GM12872 (cell line): ENCODE measurements around the gene RIOK3.

Source experiments
- TF ChIP-seq, protein P1 (sequence below): IDR thresholded peaks from 3 replicates; pipeline ENCODE4 v1.5.1; 2011; ENCODE audit warnings: low read depth, mild to moderate bottlenecking, low read length, moderate library complexity; ENCODE audit not compliant: insufficient read depth

Gene RIOK3

DNA sequence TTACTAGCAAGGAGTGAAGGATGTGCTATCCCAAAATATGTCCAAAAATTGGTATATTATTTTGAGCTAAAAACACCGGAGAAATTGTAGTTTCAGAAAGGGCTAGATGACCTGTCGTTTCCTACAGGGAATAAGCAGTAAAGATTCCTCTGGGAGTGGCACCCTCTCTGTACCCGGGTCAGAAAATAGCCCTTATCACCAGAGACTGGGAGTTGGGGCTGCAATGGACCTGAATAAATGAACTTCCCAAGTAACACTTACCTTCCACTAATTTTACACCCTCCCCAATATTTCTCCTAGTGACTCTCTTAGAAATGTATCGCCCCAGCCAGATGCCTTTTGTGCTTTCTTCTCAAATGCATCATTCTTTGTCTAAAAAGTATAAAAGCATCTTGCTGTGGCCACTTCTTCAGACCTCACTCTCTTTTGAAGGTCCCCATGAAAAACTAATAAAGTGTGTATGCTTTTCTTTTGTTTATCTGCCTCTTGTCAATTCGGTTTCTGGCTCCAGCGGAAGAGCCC, 49.5 kb downstream of the RIOK3 start:
- TF ChIP-seq, protein P1, sequence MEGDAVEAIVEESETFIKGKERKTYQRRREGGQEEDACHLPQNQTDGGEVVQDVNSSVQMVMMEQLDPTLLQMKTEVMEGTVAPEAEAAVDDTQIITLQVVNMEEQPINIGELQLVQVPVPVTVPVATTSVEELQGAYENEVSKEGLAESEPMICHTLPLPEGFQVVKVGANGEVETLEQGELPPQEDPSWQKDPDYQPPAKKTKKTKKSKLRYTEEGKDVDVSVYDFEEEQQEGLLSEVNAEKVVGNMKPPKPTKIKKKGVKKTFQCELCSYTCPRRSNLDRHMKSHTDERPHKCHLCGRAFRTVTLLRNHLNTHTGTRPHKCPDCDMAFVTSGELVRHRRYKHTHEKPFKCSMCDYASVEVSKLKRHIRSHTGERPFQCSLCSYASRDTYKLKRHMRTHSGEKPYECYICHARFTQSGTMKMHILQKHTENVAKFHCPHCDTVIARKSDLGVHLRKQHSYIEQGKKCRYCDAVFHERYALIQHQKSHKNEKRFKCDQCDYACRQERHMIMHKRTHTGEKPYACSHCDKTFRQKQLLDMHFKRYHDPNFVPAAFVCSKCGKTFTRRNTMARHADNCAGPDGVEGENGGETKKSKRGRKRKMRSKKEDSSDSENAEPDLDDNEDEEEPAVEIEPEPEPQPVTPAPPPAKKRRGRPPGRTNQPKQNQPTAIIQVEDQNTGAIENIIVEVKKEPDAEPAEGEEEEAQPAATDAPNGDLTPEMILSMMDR: no peak

DNA sequence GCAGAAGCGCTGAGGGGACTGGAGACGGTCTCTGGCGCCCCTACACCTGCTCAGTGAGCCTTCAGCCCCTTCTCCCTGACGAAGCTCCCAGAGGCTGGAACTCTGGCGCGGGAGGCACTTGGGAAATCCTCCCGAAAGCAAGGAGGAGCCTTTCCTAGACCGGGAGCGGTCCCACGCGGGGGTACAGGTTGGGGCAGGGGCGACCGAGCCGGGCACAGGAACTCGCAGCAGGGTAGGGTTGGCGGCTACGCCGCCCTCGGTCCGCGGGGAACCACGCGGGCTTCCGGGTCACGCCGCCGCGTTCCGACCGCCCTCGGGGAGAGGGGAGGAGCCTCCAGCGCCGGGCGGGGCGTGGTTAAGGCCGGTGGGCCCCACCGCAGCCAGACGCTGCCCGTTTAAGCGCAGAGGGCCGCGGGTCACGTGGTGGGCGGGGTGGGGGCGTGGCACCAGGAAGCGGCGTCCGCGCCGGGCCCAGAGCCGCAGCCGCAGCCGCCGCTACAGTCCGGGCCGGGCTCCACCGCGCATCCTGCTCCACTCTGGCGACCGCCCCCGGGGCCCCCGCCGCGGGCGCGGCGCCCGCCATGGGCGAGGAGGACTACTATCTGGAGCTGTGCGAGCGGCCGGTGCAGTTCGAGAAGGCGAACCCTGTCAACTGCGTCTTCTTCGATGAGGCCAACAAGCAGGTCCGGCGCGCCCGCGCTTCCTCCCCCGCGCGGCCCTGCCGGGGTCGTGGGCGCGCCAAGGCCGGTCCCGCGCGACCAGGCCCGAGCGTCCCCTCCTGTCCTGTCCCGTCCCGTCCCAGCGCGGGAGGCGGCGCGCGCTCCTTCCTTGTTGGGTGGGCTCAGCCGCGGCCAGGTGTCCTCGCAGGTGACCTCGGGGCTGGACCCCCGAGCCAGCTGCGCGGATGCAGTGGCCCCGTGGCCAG, 50.2 kb downstream of the RIOK3 start, which contains the start of gene RMC1:
Gene RMC1 (plus strand): TSS at position 474 of the 925 bp plus-strand sequence. CDS start 108 bp downstream, at position 582.
- TF ChIP-seq, protein P1: 0 out of 3 replicates have a peak, but pooled peaks have one; percentile 13

DNA sequence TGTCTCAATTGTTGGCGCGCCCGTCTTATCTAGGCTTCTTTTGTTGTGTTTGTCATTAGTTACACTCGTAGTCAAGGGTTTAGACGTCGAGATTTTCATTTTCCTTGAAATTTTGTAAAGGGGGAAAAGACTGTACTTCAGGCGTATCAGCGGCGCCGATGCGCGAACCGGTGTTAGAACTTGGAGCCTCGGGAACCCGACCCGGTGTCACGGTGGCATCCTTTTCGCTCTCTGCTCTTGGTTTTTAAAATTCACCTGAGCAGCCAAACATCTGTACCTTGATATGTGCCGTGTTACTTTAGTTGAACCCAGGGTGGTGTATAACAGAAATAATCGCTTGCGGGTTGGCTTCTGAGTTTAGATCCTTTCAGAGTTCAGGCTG, 50.9 kb downstream of the RIOK3 start:
- TF ChIP-seq, protein P1: no peak

DNA sequence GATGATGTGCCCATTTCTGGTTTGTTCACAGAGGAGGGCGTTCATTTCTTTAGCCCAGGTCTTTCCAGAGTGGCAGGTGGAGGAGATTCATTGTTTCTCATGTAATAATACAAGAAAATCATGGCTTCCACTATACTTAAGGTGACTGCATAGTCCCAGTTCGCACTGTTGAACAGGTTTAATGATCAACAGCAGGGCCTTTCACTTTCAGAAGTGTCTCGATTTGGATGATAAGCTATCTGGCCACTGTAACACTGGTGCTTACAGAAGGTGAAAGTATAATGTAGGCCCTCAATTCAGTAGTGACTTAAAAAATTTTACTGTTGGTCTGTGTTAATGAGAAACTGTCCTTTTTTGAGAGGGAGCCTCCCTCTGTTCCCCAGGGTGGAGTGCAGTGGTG, 51.6 kb downstream of the RIOK3 start:
- TF ChIP-seq, protein P1: no peak

DNA sequence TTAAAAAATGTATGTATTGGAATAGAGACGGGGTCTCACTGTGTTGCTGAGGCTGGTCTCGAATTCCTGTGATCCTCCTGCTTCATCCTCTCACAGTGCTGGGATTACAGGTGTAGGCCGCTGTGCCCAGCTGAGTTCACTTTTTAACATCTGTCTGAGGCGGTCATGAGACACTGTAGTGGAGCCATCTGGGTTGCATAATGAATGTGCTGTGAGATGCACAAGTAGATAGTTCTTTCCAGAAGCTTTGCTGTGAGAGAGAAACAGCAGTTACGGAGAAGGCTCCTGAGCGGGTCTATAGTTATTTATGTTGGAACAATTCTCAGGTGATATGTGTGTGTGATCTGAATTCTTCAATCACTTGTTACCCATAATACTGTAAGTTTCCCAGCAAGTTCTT, 53.3 kb downstream of the RIOK3 start:
- TF ChIP-seq, protein P1: no peak

DNA sequence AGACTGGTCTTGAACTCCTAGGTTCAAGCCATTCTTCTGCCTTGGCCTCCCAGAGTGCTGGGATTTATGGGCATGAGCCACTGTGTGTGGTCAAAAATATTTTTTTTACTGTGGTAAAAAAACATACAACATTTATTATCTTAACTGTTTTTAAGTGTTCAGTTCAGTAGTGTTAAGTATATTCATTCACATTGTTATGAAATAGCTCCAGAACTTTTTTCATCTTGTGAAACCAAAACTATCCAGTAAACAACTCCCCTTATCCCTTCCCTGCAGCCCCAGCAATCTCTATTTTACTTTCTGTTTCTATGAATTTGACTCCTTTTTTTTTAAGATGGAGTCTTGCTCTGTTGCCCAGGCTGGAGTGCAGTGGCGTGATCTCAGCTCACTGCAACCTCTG, 59.6 kb downstream of the RIOK3 start:
- TF ChIP-seq, protein P1: no peak

DNA sequence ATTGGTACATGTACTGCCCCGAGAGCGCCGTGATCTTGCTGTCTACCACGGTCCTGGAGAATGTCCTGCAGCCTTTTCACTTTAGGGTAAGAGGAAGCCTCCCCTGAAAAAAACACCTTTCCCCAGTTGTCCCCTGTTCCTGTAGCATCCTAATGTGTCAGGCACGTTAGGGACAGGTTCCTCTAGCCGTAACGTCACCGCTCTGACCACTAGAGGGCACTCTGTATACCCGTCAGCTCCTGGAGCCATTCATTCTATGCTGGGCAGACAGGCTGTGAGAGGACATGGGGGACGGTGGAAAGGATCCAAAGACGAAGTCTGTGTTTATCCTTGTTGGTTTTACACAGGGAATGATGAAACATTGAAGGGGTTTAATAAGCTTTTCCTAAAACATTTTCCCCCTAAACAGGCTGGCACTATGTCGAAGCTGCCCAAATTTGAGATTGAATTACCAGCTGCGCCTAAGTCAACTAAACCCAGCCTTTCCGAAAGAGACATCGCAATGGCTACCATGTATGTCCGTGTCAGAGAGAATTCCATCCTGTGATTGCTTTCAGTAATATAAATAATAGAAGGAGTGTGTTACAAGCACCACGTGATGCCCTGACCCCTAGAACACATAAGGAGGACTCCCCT, 62.9 kb downstream of the RIOK3 start:
- TF ChIP-seq, protein P1: peak; percentile 96
